IMR-90 (cell line): ENCODE results near the gene IFT43. TPM values are rescaled to one million over a fixed set of nuclear protein-coding genes. Genes with fewer than 3 reads are reported as not detected.

ENCODE experiments used
- ATAC-seq: fragments of 200-7000 bp; cut with Tn5 transposase; 2 replicates; pipeline ENCODE4 v1.9.1; 2020; ENCODE audit warnings: low read depth, mild to moderate bottlenecking, moderate library complexity
- BruUV-seq: library from RNA; stranded (reverse); fragments of 400-500 nt; replicated peaks from 2 replicates; lab custom pipeline; 2021; lab: Mats Ljungman, UMichigan
- CTCF ChIA-PET: fragments of 300-600 bp; formaldehyde crosslinking; extraction: SDS; loops from one replicate; lab custom pipeline; 2021; ENCODE audit warnings: antibody characterized with exemption; lab: Yijun Ruan, JAX
- POLR2A ChIA-PET: fragments of 300-600 bp; sonication (Branson Sonifier 250); formaldehyde crosslinking; loops from one replicate; lab custom pipeline; 2022; ENCODE audit warnings: antibody characterized with exemption; ENCODE audit not compliant: unreplicated experiment; lab: Charles Lee
- DNase-seq: peaks from one replicate; pipeline ENCODE4 v3.0.0; 2013
- H2AFZ ChIP-seq: replicated peaks from 2 replicates; pipeline ENCODE3; 2013; ENCODE audit warnings: low read length, mild to moderate bottlenecking; ENCODE audit not compliant: poor library complexity
- H2AK5ac ChIP-seq: 2 replicates; pipeline ENCODE4 v1.6.1; 2013; ENCODE audit warnings: low read depth, low read length, inconsistent platforms
- H2AK9ac ChIP-seq: replicated peaks from 2 replicates; pipeline ENCODE3; 2013; ENCODE audit warnings: mild to moderate bottlenecking, low read depth, low read length, moderate library complexity; ENCODE audit not compliant: poor library complexity
- H2BK120ac ChIP-seq: 2 replicates; pipeline ENCODE4 v1.6.1; 2013; ENCODE audit warnings: low read depth, low read length, inconsistent platforms
- H2BK15ac ChIP-seq: 3 replicates; pipeline ENCODE4 v1.6.1; 2013; ENCODE audit warnings: low read depth, low read length, inconsistent platforms
- H2BK20ac ChIP-seq: 2 replicates; pipeline ENCODE4 v1.6.1; 2013; ENCODE audit warnings: low read depth, mild to moderate bottlenecking, inconsistent platforms, low read length, moderate library complexity
- H2BK5ac ChIP-seq: 2 replicates; pipeline ENCODE4 v1.6.1; 2013; ENCODE audit warnings: mild to moderate bottlenecking, low read depth, low read length, inconsistent platforms; ENCODE audit not compliant: poor library complexity, severe bottlenecking
- H3K14ac ChIP-seq: replicated peaks from 2 replicates; pipeline ENCODE4 v1.6.1; 2013; ENCODE audit warnings: low read depth, low read length, inconsistent platforms
- H3K18ac ChIP-seq: 2 replicates; pipeline ENCODE4 v1.6.1; 2013; ENCODE audit warnings: low read depth, low read length, control low read depth
- H3K23ac ChIP-seq: 2 replicates; pipeline ENCODE4 v1.6.1; 2013; ENCODE audit warnings: low read depth, low read length, inconsistent platforms
- H3K27ac ChIP-seq: 2 replicates; pipeline ENCODE4 v1.5.1; 2013; ENCODE audit warnings: mild to moderate bottlenecking, control low read depth, low read length; ENCODE audit not compliant: insufficient read depth
- H3K27me3 ChIP-seq: 2 replicates; pipeline ENCODE4 v1.6.1; 2013; ENCODE audit warnings: low read length; ENCODE audit not compliant: control insufficient read depth, insufficient read depth
- H3K36me3 ChIP-seq: 2 replicates; pipeline ENCODE4 v1.6.1; 2013; ENCODE audit warnings: low read length, mixed read lengths; ENCODE audit not compliant: control insufficient read depth, insufficient read depth
- H3K4ac ChIP-seq: 2 replicates; pipeline ENCODE4 v1.6.1; 2013; ENCODE audit warnings: low read depth, low read length, inconsistent platforms
- H3K4me1 ChIP-seq: 2 replicates; pipeline ENCODE4 v1.6.1; 2013; ENCODE audit warnings: low read length, mixed read lengths; ENCODE audit not compliant: control insufficient read depth, insufficient read depth
- H3K4me2 ChIP-seq: 2 replicates; pipeline ENCODE4 v1.6.1; 2013; ENCODE audit warnings: low read depth, mild to moderate bottlenecking, control low read depth, low read length, moderate library complexity
- H3K4me3 ChIP-seq: 2 replicates; pipeline ENCODE4 v1.5.1; 2013; ENCODE audit warnings: low read depth, mild to moderate bottlenecking, control low read depth, low read length, moderate library complexity; ENCODE audit not compliant: insufficient read depth
- H3K56ac ChIP-seq: 2 replicates; pipeline ENCODE4 v1.6.1; 2013; ENCODE audit warnings: low read length, inconsistent platforms; ENCODE audit not compliant: insufficient read depth; ENCODE audit errors: extremely low read depth
- H3K79me1 ChIP-seq, 2 experiments: 2 replicates each; pipeline ENCODE4 v1.6.1; 2013; ENCODE audit warnings: low read length in 2 of 2, inconsistent platforms in 1 of 2, low read depth in 1 of 2
- H3K9ac ChIP-seq: 2 replicates; pipeline ENCODE4 v1.6.1; 2013; ENCODE audit warnings: low read depth, low read length, control low read depth
- H3K9me1 ChIP-seq: 2 replicates; pipeline ENCODE4 v1.6.1; 2013; ENCODE audit warnings: low read length, inconsistent platforms; ENCODE audit not compliant: insufficient read depth
- H3K9me3 ChIP-seq: 2 replicates; pipeline ENCODE4 v1.6.1; 2013; ENCODE audit warnings: low read length; ENCODE audit not compliant: control insufficient read depth, insufficient read depth
- H4K20me1 ChIP-seq: 2 replicates; pipeline ENCODE4 v1.6.1; 2013; ENCODE audit warnings: low read length, inconsistent platforms; ENCODE audit not compliant: insufficient read depth
- H4K5ac ChIP-seq: 2 replicates; pipeline ENCODE4 v1.6.1; 2013; ENCODE audit warnings: mild to moderate bottlenecking, low read depth, low read length, control low read depth
- H4K8ac ChIP-seq, 2 experiments: 2 replicates each; pipeline ENCODE4 v1.6.1; 2013; ENCODE audit warnings: low read depth in 2 of 2, low read length in 2 of 2, control low read depth in 1 of 2, inconsistent platforms in 1 of 2
- H4K91ac ChIP-seq: 2 replicates; pipeline ENCODE4 v1.6.1; 2013; ENCODE audit warnings: low read depth, low read length, inconsistent platforms; ENCODE audit not compliant: insufficient read depth
- CEBPB ChIP-seq: IDR thresholded peaks from 2 replicates; pipeline ENCODE4 v1.6.1; 2012; ENCODE audit warnings: low read depth, low read length, improper control_type of control experiment
- CHD1 ChIP-seq: IDR thresholded peaks from 2 replicates; pipeline ENCODE4 v1.6.1; 2012; ENCODE audit warnings: low read depth, low read length, improper control_type of control experiment
- RCOR1 ChIP-seq: IDR thresholded peaks from 2 replicates; pipeline ENCODE4 v1.6.1; 2012; ENCODE audit warnings: mild to moderate bottlenecking, low read length, improper control_type of control experiment; ENCODE audit not compliant: insufficient replicate concordance
- RFX5 ChIP-seq: IDR thresholded peaks from 2 replicates; pipeline ENCODE4 v1.8.0; 2012; ENCODE audit warnings: low read depth, mild to moderate bottlenecking, low read length, moderate library complexity
- WGBS, 2 experiments: methylation state at CpG; one replicate each; pipeline versions ENCODE4 v1.1.5 to v1.1.7; 2013; ENCODE audit warnings: missing lambda C conversion rate in 2 of 2; ENCODE audit not compliant: insufficient read length in 1 of 2; ENCODE audit errors: extremely low coverage in 2 of 2; 5-methylcytosine and 5-hydroxymethylcytosine counted together
- dilution Hi-C: fragments of 300-500 bp; cut with HindIII; formaldehyde crosslinking; loops from one replicate; pipeline ENCODE4 v1.14.3; 2018; ENCODE audit warnings: low sequenced_read_pairs; ENCODE audit not compliant: unreplicated experiment
- in situ Hi-C: fragments of 300-500 bp; cut with MboI; formaldehyde crosslinking; loops from 3 replicates; pipeline ENCODE4 v1.14.3; 2019; ENCODE audit warnings: low sequenced_read_pairs, inconsistent platforms, mixed read lengths
- intact Hi-C: fragments of 100-400 bp; cut with micrococcal nuclease; formaldehyde crosslinking; loops from 2 replicates; pipeline ENCODE4 v1.10.0; 2022
- polyA plus RNA-seq, 3 experiments: library from polyadenylated mRNA; depleted of rRNA; stranded (reverse); fragments of >200 nt; gene quantifications; 2 replicates each; pipeline ENCODE4 v1.2.3, GENCODE V29; 2012; ENCODE audit warnings: low replicate concordance in 1 of 3
- total RNA-seq: library from RNA; depleted of rRNA; stranded (reverse); fragments of >200 nt; gene quantifications from 2 replicates; pipeline ENCODE4 v1.2.3, GENCODE V29; 2012

The IFT43 gene
- total and polyA plus RNA-seq, 2 of the 4 experiments (the other 2 are of a cell fraction): 41.4 to 43.2 TPM

DNA sequence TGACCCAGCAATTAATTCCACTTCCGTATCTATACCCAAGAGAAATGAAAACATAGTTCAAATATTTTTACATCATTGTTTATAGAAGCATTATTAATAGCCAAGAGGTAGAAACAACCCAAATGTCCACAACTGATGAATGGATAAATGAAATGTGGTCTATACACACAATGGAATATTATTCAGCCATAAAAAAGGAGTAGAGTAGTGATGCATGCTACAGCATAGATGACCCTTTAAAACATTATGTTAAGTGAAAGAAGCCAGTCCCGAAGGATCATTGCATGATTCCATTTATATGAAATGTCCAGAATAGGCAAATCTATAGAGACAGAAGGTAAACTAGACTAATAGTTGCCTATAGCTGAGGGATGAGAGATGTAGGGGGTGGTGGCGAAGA lies 33.1 kb upstream of the IFT43 start:
- no peak overlapping the region for H3K18ac ChIP-seq
- H2AK5ac ChIP-seq: no peak overlapping the region
- no peak overlapping the region for H3K9ac ChIP-seq
- no peaks in the 10 kb centered on the region for H3K4me1 ChIP-seq
- ChIA-PET POLR2A (no interaction called here), CTCF (no interaction called here)
- no peak overlapping the region for H3K4me2 ChIP-seq
- H3K9me3 ChIP-seq: no peaks in the 10 kb centered on the region
- no peak overlapping the region for H2BK20ac ChIP-seq
- no peak overlapping the region for H2BK120ac ChIP-seq
- ATAC-seq (no peak), DNase-seq (no peak)
- no peak overlapping the region for H4K91ac ChIP-seq
- no TSS peak for BruUV-seq
- no peaks in the 10 kb centered on the region for H4K20me1 ChIP-seq
- no peaks in the 10 kb centered on the region for H3K9me1 ChIP-seq
- H3K23ac ChIP-seq: no peak overlapping the region
- H3K79me1 ChIP-seq: no peaks in the 10 kb centered on the region
- H3K56ac ChIP-seq: no peak overlapping the region
- no peak overlapping the region for H2BK5ac ChIP-seq
- no peak overlapping the region for H2BK15ac ChIP-seq
- no peak overlapping the region for H4K8ac ChIP-seq
- intact Hi-C loops (no loop called here), in situ Hi-C loops (no loop called here), dilution Hi-C loops (no loop called here)
- H3K4ac ChIP-seq: no peak overlapping the region
- H3K36me3 ChIP-seq: no peaks in the 10 kb centered on the region; the same call in 1 of the 2 replicates
- H3K4me3 ChIP-seq: no peak overlapping the region
- no peak overlapping the region for H2AFZ ChIP-seq
- no peak overlapping the region for H4K5ac ChIP-seq
- 100% methylated on average over 1 of the region's 3 CpGs; no CpG with 5 or more reads in 1 of the 2 experiments for WGBS, 2 experiments
- H3K14ac ChIP-seq: no peak overlapping the region
- no peaks in the 10 kb centered on the region for H3K27me3 ChIP-seq
- H2AK9ac ChIP-seq: no peak overlapping the region
- H3K27ac ChIP-seq: no peak overlapping the region
- TF ChIP-seq RFX5 (no peak), CHD1 (no peak), RCOR1 (no peak), CEBPB (no peak)
